ENCODE measurements around the gene PLK5.

DNA sequence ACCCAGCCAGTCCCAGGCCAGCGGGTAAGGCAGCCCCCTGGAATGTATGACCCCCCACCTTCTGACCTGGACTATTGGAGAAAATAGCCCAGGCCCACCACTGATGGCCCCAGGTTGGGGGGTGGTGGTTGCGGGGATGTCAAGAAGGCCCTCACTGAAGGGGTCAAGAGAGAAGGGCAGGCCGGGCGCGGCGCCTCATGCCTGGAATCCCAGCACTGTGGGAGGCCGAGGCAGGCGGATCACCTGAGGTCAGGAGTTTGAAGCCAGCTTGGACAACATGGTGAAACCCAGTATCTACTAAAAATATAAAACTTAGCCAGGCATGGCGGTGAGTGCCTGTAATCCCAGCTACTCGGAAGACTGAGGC, 9.6 kb upstream of the PLK5 start:
- TF ChIP-seq, protein P1, sequence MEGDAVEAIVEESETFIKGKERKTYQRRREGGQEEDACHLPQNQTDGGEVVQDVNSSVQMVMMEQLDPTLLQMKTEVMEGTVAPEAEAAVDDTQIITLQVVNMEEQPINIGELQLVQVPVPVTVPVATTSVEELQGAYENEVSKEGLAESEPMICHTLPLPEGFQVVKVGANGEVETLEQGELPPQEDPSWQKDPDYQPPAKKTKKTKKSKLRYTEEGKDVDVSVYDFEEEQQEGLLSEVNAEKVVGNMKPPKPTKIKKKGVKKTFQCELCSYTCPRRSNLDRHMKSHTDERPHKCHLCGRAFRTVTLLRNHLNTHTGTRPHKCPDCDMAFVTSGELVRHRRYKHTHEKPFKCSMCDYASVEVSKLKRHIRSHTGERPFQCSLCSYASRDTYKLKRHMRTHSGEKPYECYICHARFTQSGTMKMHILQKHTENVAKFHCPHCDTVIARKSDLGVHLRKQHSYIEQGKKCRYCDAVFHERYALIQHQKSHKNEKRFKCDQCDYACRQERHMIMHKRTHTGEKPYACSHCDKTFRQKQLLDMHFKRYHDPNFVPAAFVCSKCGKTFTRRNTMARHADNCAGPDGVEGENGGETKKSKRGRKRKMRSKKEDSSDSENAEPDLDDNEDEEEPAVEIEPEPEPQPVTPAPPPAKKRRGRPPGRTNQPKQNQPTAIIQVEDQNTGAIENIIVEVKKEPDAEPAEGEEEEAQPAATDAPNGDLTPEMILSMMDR (IDR thresholded peaks at IDR 0.05), result no peak
- TF ChIP-seq EZH2 (IDR thresholded peaks at IDR 0.05; ENCODE audit: borderline replicate concordance, insufficient read depth, low read depth, low read length, poor library complexity, severe bottlenecking), result no peak
